HL-60 (cell line): ENCODE measurements around the gene FAM151A.

Experiments used
- CTCF ChIP-seq: IDR thresholded peaks from one replicate; pipeline ENCODE4 v1.5.1; 2011; ENCODE audit warnings: low read length, control low read depth, inconsistent platforms; ENCODE audit not compliant: insufficient read depth
- GABPA ChIP-seq: IDR thresholded peaks from 2 replicates; pipeline ENCODE4 v1.6.1; 2012; ENCODE audit warnings: low read depth
- POLR2AphosphoS5 ChIP-seq: IDR thresholded peaks from 2 replicates; pipeline ENCODE4 v1.6.1; 2012; ENCODE audit warnings: low read depth
- REST ChIP-seq: IDR thresholded peaks from 2 replicates; pipeline ENCODE4 v1.6.1; 2012; ENCODE audit warnings: low read depth; ENCODE audit not compliant: insufficient replicate concordance

GRCh38 chr1:54663725-54664124, 40.4 kb upstream of the FAM151A start:
- no peak for TF ChIP-seq GABPA
- TF ChIP-seq CTCF, result no peak
- TF ChIP-seq REST, result no peak
- TF ChIP-seq POLR2AphosphoS5, result no peak
